ENCODE results near the gene VGLL4. TPM values are rescaled to one million over a fixed set of nuclear protein-coding genes. Genes with fewer than 3 reads are reported as not detected.

Gene VGLL4
- total and polyA plus RNA-seq, 2 of the 4 experiments (the other 2 are of a cell fraction), result 26.2 to 35.4 TPM

- CTCF ChIA-PET, result no interaction called here
These were observed 22.6 kb downstream of the VGLL4 start for GRCh38 chr3:11621077-11621476.

More at GRCh38 chr3:11621077-11621476, 22.6 kb downstream of the VGLL4 start:
- Histone ChIP-seq H3K18ac (ENCODE audit: low read depth, low read length) (no peak overlapping the region), H2AFZ (replicated peaks; ENCODE audit: low read length, poor library complexity) (no peak overlapping the region), H3K36me3 (ENCODE audit: control insufficient read depth, insufficient read depth, low read length) (no peaks in the 10 kb centered on the region; the same call in 1 of the 2 replicates), H2AK9ac (replicated peaks; ENCODE audit: low read depth, low read length, poor library complexity) (no peak overlapping the region), H3K56ac (ENCODE audit: extremely low read depth, insufficient read depth, low read length) (no peak overlapping the region), H4K20me1 (ENCODE audit: insufficient read depth, low read length) (peaks cover 90% of the 10 kb centered on the region), H3K4me2 (ENCODE audit: low read depth, low read length) (no peak overlapping the region), H3K27me3 (ENCODE audit: control insufficient read depth, insufficient read depth, low read length) (no peaks in the 10 kb centered on the region), H4K8ac (ENCODE audit: low read depth in 2 of 2, low read length in 2 of 2) (no peak overlapping the region), H3K4ac (ENCODE audit: low read depth, low read length) (no peak overlapping the region), H2BK15ac (ENCODE audit: low read depth, low read length) (no peak overlapping the region), H3K14ac (replicated peaks; ENCODE audit: low read depth, low read length) (no peak overlapping the region), H3K23ac (ENCODE audit: low read depth, low read length) (no peak overlapping the region), H2BK5ac (ENCODE audit: low read depth, low read length, poor library complexity, severe bottlenecking) (no peak overlapping the region), H3K9ac (ENCODE audit: low read depth, low read length) (no peak overlapping the region), H3K27ac (ENCODE audit: insufficient read depth, low read length) (no peak overlapping the region), H2BK120ac (ENCODE audit: low read depth, low read length) (no peak overlapping the region), H2AK5ac (ENCODE audit: low read depth, low read length) (no peak overlapping the region), H3K79me1 (ENCODE audit: low read depth in 1 of 2, low read length in 2 of 2) (peaks cover 17 to 85% of the 10 kb centered on the region in 2 experiments; a peak in 3 of 4 replicates), H3K4me3 (ENCODE audit: insufficient read depth, low read depth, low read length) (no peak overlapping the region), H4K91ac (ENCODE audit: insufficient read depth, low read depth, low read length) (no peak overlapping the region), H3K4me1 (ENCODE audit: control insufficient read depth, insufficient read depth, low read length) (peaks cover 17% of the 10 kb centered on the region), H2BK20ac (ENCODE audit: low read depth, low read length) (no peak overlapping the region), H4K5ac (ENCODE audit: low read depth, low read length) (no peak overlapping the region), H3K9me1 (ENCODE audit: insufficient read depth, low read length) (peaks cover 25% of the 10 kb centered on the region), H3K9me3 (ENCODE audit: control insufficient read depth, insufficient read depth, low read length) (no peaks in the 10 kb centered on the region)
- POLR2A ChIA-PET (ENCODE audit: unreplicated experiment), result no interaction called here
- in situ Hi-C loops (cut with MboI; ENCODE audit: low sequenced_read_pairs), result no loop called here
- dilution Hi-C loops (cut with HindIII; ENCODE audit: low sequenced_read_pairs, unreplicated experiment), result no loop called here
- ATAC-seq (ENCODE audit: low read depth) (no peak), DNase-seq (no peak)
- no peak for TF ChIP-seq BHLHE40 (IDR thresholded peaks at IDR 0.05; ENCODE audit: low read depth, low read length)
- TF ChIP-seq, protein P1, sequence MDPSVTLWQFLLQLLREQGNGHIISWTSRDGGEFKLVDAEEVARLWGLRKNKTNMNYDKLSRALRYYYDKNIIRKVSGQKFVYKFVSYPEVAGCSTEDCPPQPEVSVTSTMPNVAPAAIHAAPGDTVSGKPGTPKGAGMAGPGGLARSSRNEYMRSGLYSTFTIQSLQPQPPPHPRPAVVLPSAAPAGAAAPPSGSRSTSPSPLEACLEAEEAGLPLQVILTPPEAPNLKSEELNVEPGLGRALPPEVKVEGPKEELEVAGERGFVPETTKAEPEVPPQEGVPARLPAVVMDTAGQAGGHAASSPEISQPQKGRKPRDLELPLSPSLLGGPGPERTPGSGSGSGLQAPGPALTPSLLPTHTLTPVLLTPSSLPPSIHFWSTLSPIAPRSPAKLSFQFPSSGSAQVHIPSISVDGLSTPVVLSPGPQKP (IDR thresholded peaks at IDR 0.05; ENCODE audit: borderline replicate concordance, low read depth, low read length), result no peak
- TF ChIP-seq MXI1 (IDR thresholded peaks at IDR 0.05; ENCODE audit: borderline replicate concordance, low read depth, low read length), result no peak
- no CpG with 5 or more reads among the region's 2 CpGs for WGBS, 2 experiments (ENCODE audit: extremely low coverage in 2 of 2, insufficient read length in 1 of 2)
- intact Hi-C loops (cut with micrococcal nuclease), result no loop called here
- BruUV-seq (replicated peaks), result no TSS peak

All from IMR-90 (cell line).